HCT116 (cell line): ENCODE data around the gene TUBA3E. TPM values are rescaled to one million over a fixed set of nuclear protein-coding genes. Genes with fewer than 3 reads are reported as not detected.

ENCODE experiments used
- ATAC-seq: fragments of 200-7000 bp; cut with Tn5 transposase; 2 replicates; pipeline ENCODE4 v1.9.1; 2020; ENCODE audit warnings: mild to moderate bottlenecking, moderate library complexity
- BruUV-seq: library from RNA; stranded (reverse); fragments of 400-500 nt; replicated peaks from 2 replicates; lab custom pipeline; 2021; lab: Mats Ljungman, UMichigan
- CTCF ChIA-PET: fragments of 300-600 bp; sonication (Branson Sonifier 250); formaldehyde crosslinking; loops from one replicate; lab custom pipeline; 2021; ENCODE audit warnings: antibody characterized with exemption; lab: Charles Lee
- POLR2A ChIA-PET: fragments of 300-600, 350-600 bp; sonication (Branson Sonifier 250); formaldehyde crosslinking; loops from one replicate; lab custom pipeline; 2021; ENCODE audit warnings: antibody characterized with exemption; lab: Charles Lee
- RAD21 ChIA-PET, 2 experiments: fragments of 300-600 bp; sonication (Branson Sonifier 250); formaldehyde crosslinking; loops; one replicate each; lab custom pipeline; 2023; ENCODE audit warnings: low total read pairs in 2 of 2; ENCODE audit not compliant: uncharacterized antibody in 2 of 2, unreplicated experiment in 2 of 2, low non-redundant PET in 1 of 2; lab: Charles Lee
- DNase-seq: peaks from one replicate; pipeline ENCODE4 v3.0.0-alpha.2; 2010; ENCODE audit warnings: low read depth, low spot score
- H2AFZ ChIP-seq: fragments of 200-600 bp; shearing (Covaris generic), sonication (generic); 2 replicates; pipeline ENCODE4 v1.6.1; 2017; ENCODE audit warnings: low read depth, mixed run types, mixed read lengths, antibody characterized with exemption, low read length; ENCODE audit not compliant: poor library complexity, severe bottlenecking
- H3K27ac ChIP-seq: 2 replicates; pipeline ENCODE4 v1.5.1; 2012; ENCODE audit warnings: low read depth, low read length
- H3K27me3 ChIP-seq: fragments of 200-600 bp; sonication (generic); 2 replicates; pipeline ENCODE4 v1.6.1; 2016; ENCODE audit warnings: mixed run types, low read length, mixed read lengths; ENCODE audit not compliant: insufficient read depth
- H3K36me3 ChIP-seq, 2 experiments: fragments of 200-500 bp in 1 of 2; fragments of 200-600 bp in 1 of 2; sonication (Bioruptor generic) in 1 of 2; sonication (generic) in 1 of 2; 2 replicates each; pipeline versions ENCODE4 v1.5.1 to v1.6.1; 2014 to 2016; ENCODE audit warnings: low read length in 2 of 2, inconsistent platforms in 1 of 2, mixed read lengths in 1 of 2, mixed run types in 1 of 2; ENCODE audit not compliant: insufficient read depth in 2 of 2, control insufficient read depth in 1 of 2
- H3K4me1 ChIP-seq, 2 experiments: fragments of 200-600 bp in 1 of 2; sonication (generic) in 1 of 2; 2 replicates each; pipeline versions ENCODE4 v1.5.1 to v1.6.1; 2012 to 2017; ENCODE audit warnings: low read length in 2 of 2, inconsistent platforms in 1 of 2, mild to moderate bottlenecking in 1 of 2, mixed read lengths in 1 of 2, mixed run types in 1 of 2, moderate library complexity in 1 of 2; ENCODE audit not compliant: insufficient read depth in 2 of 2, control insufficient read depth in 1 of 2
- H3K4me2 ChIP-seq: fragments of 200-600 bp; sonication (generic); 2 replicates; pipeline ENCODE4 v1.6.1; 2017; ENCODE audit warnings: mixed run types, low read length, mixed read lengths
- H3K4me3 ChIP-seq, 2 experiments: fragments of 200-600 bp in 1 of 2; sonication (generic) in 1 of 2; replicated peaks in 1 of 2; 2 replicates each; pipeline ENCODE4 v1.5.1; 2011 to 2016; ENCODE audit warnings: low read length in 2 of 2, control low read depth in 1 of 2, low read depth in 1 of 2, mild to moderate bottlenecking in 1 of 2, mixed read lengths in 1 of 2, mixed run types in 1 of 2
- H3K79me2 ChIP-seq: fragments of 200-600 bp; sonication (generic); 2 replicates; pipeline ENCODE4 v1.6.1; 2017; ENCODE audit warnings: mild to moderate bottlenecking, mixed run types, low read length, moderate library complexity, mixed read lengths; ENCODE audit not compliant: insufficient read depth
- H3K9ac ChIP-seq: fragments of 200-600 bp; sonication (generic); 2 replicates; pipeline ENCODE4 v1.6.1; 2016; ENCODE audit warnings: low read length, mixed read lengths
- H3K9me2 ChIP-seq: fragments of 200-600 bp; sonication (generic), shearing (Covaris generic); 2 replicates; pipeline ENCODE4 v1.6.1; 2017; ENCODE audit warnings: mixed run types, mild to moderate bottlenecking, moderate library complexity; ENCODE audit not compliant: insufficient read depth
- H3K9me3 ChIP-seq, 2 experiments: fragments of 200-500 bp in 1 of 2; fragments of 200-600 bp in 1 of 2; sonication (Bioruptor generic) in 1 of 2; sonication (generic) in 1 of 2; 2 replicates each; pipeline ENCODE4 v1.6.1; 2014 to 2017; ENCODE audit warnings: low read length in 2 of 2, mixed read lengths in 2 of 2, inconsistent platforms in 1 of 2, low read depth in 1 of 2, mild to moderate bottlenecking in 1 of 2, mixed run types in 1 of 2, moderate library complexity in 1 of 2; ENCODE audit not compliant: control insufficient read depth in 1 of 2, insufficient read depth in 1 of 2
- H4K20me1 ChIP-seq: fragments of 200-600 bp; sonication (generic), shearing (Covaris generic); 2 replicates; pipeline ENCODE4 v1.6.1; 2017; ENCODE audit warnings: mixed run types, mild to moderate bottlenecking, moderate library complexity; ENCODE audit not compliant: insufficient read depth
- ATF3 ChIP-seq: IDR thresholded peaks from 2 replicates; pipeline ENCODE4 v1.6.1; 2012
- CEBPB ChIP-seq: IDR thresholded peaks from 2 replicates; pipeline ENCODE4 v1.6.1; 2012; ENCODE audit warnings: low read depth
- CTCF ChIP-seq, 3 experiments: fragments of 200-600 bp in 1 of 3; sonication (generic) in 1 of 3; IDR thresholded peaks in 2 of 3; conservative IDR thresholded peaks in 1 of 3; 2 replicates each; pipeline ENCODE4 v1.5.1; 2012 to 2017; ENCODE audit warnings: low read depth in 2 of 3, low read length in 2 of 3, antibody characterized with exemption in 1 of 3, borderline replicate concordance in 1 of 3, control low read depth in 1 of 3, mild to moderate bottlenecking in 1 of 3, mixed read lengths in 1 of 3, mixed run types in 1 of 3, moderate library complexity in 1 of 3; ENCODE audit not compliant: insufficient read depth in 1 of 3
- EGR1 ChIP-seq: IDR thresholded peaks from 2 replicates; pipeline ENCODE4 v1.6.1; 2012; ENCODE audit warnings: low read depth
- ELF1 ChIP-seq: IDR thresholded peaks from 2 replicates; pipeline ENCODE4 v1.6.1; 2012; ENCODE audit warnings: low read depth, borderline replicate concordance
- EZH2 ChIP-seq: fragments of 200-600 bp; sonication (generic); IDR thresholded peaks from 2 replicates; pipeline ENCODE4 v1.6.1; 2017; ENCODE audit warnings: antibody characterized with exemption, mixed run types
- EZH2phosphoT487 ChIP-seq: fragments of 200-600 bp; IDR thresholded peaks from 2 replicates; pipeline ENCODE4 v1.6.1; 2018; ENCODE audit warnings: antibody characterized with exemption, borderline replicate concordance
- FOSL1 ChIP-seq: IDR thresholded peaks from 2 replicates; pipeline ENCODE4 v1.6.1; 2012; ENCODE audit warnings: low read depth
- JUND ChIP-seq: IDR thresholded peaks from 2 replicates; pipeline ENCODE4 v1.6.1; 2012
- MAX ChIP-seq: IDR thresholded peaks from 2 replicates; pipeline ENCODE4 v1.6.1; 2012
- POLR2A ChIP-seq: IDR thresholded peaks from 2 replicates; pipeline ENCODE4 v1.7.0; 2011; ENCODE audit warnings: borderline replicate concordance; ENCODE audit not compliant: insufficient read depth, insufficient read length; ENCODE audit errors: extremely low read depth
- POLR2AphosphoS5 ChIP-seq: IDR thresholded peaks from 2 replicates; pipeline ENCODE4 v1.6.1; 2011; ENCODE audit warnings: mild to moderate bottlenecking, low read depth, low read length, moderate library complexity
- RAD21 ChIP-seq: IDR thresholded peaks from 2 replicates; pipeline ENCODE4 v1.6.1; 2012; ENCODE audit warnings: low read depth, mild to moderate bottlenecking
- SIN3A ChIP-seq: IDR thresholded peaks from 2 replicates; pipeline ENCODE4 v1.6.1; 2012; ENCODE audit warnings: low read depth
- SP1 ChIP-seq: IDR thresholded peaks from 2 replicates; pipeline ENCODE4 v1.6.1; 2012; ENCODE audit warnings: low read depth
- SRF ChIP-seq: IDR thresholded peaks from 2 replicates; pipeline ENCODE4 v1.6.1; 2012; ENCODE audit warnings: low read depth
- TCF7L2 ChIP-seq: IDR thresholded peaks from 2 replicates; pipeline ENCODE4 v1.7.0; 2011; ENCODE audit warnings: borderline replicate concordance, inconsistent platforms; ENCODE audit not compliant: insufficient read depth, insufficient read length; ENCODE audit errors: extremely low read depth
- ZBTB33 ChIP-seq: IDR thresholded peaks from 2 replicates; pipeline ENCODE4 v1.6.1; 2011; ENCODE audit warnings: mild to moderate bottlenecking, low read length, moderate library complexity; ENCODE audit not compliant: insufficient replicate concordance; ENCODE audit errors: extremely low read depth
- ZFX ChIP-seq: fragments of 450-650 bp; IDR thresholded peaks from 2 replicates; pipeline ENCODE4 v1.6.1; 2017
- ZNF274 ChIP-seq: fragments of 200-500 bp; sonication (Bioruptor generic); IDR thresholded peaks from 2 replicates; pipeline ENCODE4 v1.6.1; 2014; ENCODE audit warnings: mild to moderate bottlenecking, low read depth, low read length, inconsistent platforms
- intact Hi-C: fragments of 100-400 bp; cut with micrococcal nuclease; formaldehyde crosslinking; loops from 2 replicates; pipeline ENCODE4 v1.10.0; 2022
- total RNA-seq: library from RNA; stranded (reverse); gene quantifications from one replicate; pipeline ENCODE4 v1.2.1, GENCODE V29; 2021; ENCODE audit not compliant: unreplicated experiment

The TUBA3E gene
- total RNA-seq, 1 experiment from 2014 or later, result not detected

GRCh38 chr2:130152816-130153595, 45.2 kb downstream of the TUBA3E start:
- ChIA-PET POLR2A (no interaction called here), RAD21 (no interaction called here), CTCF (no interaction called here)
- no peak overlapping the region for H3K27ac ChIP-seq
- H3K27me3 ChIP-seq, result no peaks in the 10 kb centered on the region
- H3K4me2 ChIP-seq, result no peak overlapping the region
- peaks cover 0 to 5% of the 10 kb centered on the region in 2 experiments; a peak in 1 of 4 replicates for H3K36me3 ChIP-seq
- ATAC-seq (no peak), DNase-seq (no peak)
- no peak overlapping the region for H3K4me3 ChIP-seq
- no peaks in the 10 kb centered on the region for H3K9me2 ChIP-seq
- H4K20me1 ChIP-seq, result no peaks in the 10 kb centered on the region
- no peaks in the 10 kb centered on the region for H3K79me2 ChIP-seq
- no peak overlapping the region for H2AFZ ChIP-seq
- intact Hi-C loops, result no loop called here
- TF ChIP-seq FOSL1 (no peak), SRF (no peak), SIN3A (no peak), SP1 (no peak), JUND (no peak), ZNF274 (no peak), POLR2AphosphoS5 (no peak), EGR1 (no peak), TCF7L2 (no peak), POLR2A (no peak), ZFX (no peak), EZH2 (no peak), CEBPB (no peak), CTCF (IDR thresholded peaks at IDR 0.05 in 2 of 3, conservative IDR thresholded peaks at IDR 0.05 in 1 of 3; ENCODE audit: borderline replicate concordance in 1 of 3, insufficient read depth in 1 of 3, low read depth in 2 of 3, low read length in 2 of 3) (no peak), EZH2phosphoT487 (no peak), ELF1 (no peak), MAX (no peak), RAD21 (no peak), ZBTB33 (no peak), ATF3 (no peak)
- no peaks in the 10 kb centered on the region for H3K9me3 ChIP-seq
- no peaks in the 10 kb centered on the region for H3K4me1 ChIP-seq
- BruUV-seq, result no TSS peak
- H3K9ac ChIP-seq, result no peak overlapping the region
